H9 (cell line): Measurements from ENCODE around the gene ZNF638. TPM values are rescaled to one million over a fixed set of nuclear protein-coding genes. Genes with fewer than 3 reads are reported as not detected.

ENCODE experiments used
- DNase-seq: peaks from one replicate; pipeline ENCODE4 v3.0.0-alpha.2; 2017
- H2AFZ ChIP-seq: one replicate; pipeline ENCODE4 v1.6.1; 2013; ENCODE audit warnings: mild to moderate bottlenecking, low read length, control low read depth, moderate library complexity
- H2AK5ac ChIP-seq: 2 replicates; pipeline ENCODE4 v1.6.1; 2013; ENCODE audit warnings: low read length, control low read depth, mixed read lengths; ENCODE audit not compliant: insufficient read length
- H2BK120ac ChIP-seq: one replicate; pipeline ENCODE4 v1.6.1; 2013; ENCODE audit warnings: low read depth, mild to moderate bottlenecking, low read length, control low read depth, inconsistent platforms; ENCODE audit not compliant: poor library complexity, severe bottlenecking
- H2BK12ac ChIP-seq: 2 replicates; pipeline ENCODE4 v1.6.1; 2013; ENCODE audit warnings: low read length, control low read depth, mixed read lengths, low read depth; ENCODE audit not compliant: insufficient read length
- H2BK15ac ChIP-seq: 2 replicates; pipeline ENCODE4 v1.6.1; 2013; ENCODE audit warnings: low read depth, low read length, control low read depth
- H2BK20ac ChIP-seq: one replicate; pipeline ENCODE4 v1.6.1; 2013; ENCODE audit warnings: low read depth, mild to moderate bottlenecking, low read length, control low read depth, inconsistent platforms; ENCODE audit not compliant: poor library complexity, severe bottlenecking
- H2BK5ac ChIP-seq: 2 replicates; pipeline ENCODE4 v1.6.1; 2013; ENCODE audit warnings: low read length, control low read depth, mixed read lengths; ENCODE audit not compliant: insufficient read length
- H3K14ac ChIP-seq: 2 replicates; pipeline ENCODE4 v1.6.1; 2013; ENCODE audit warnings: low read length, control low read depth; ENCODE audit not compliant: insufficient read depth
- H3K18ac ChIP-seq: 2 replicates; pipeline ENCODE4 v1.6.1; 2013; ENCODE audit warnings: low read depth, mild to moderate bottlenecking, mixed read lengths, low read length, control low read depth; ENCODE audit not compliant: insufficient read length
- H3K23ac ChIP-seq: 2 replicates; pipeline ENCODE4 v1.6.1; 2013; ENCODE audit warnings: low read length, control low read depth, mixed read lengths, low read depth; ENCODE audit not compliant: insufficient read length
- H3K23me2 ChIP-seq: 2 replicates; pipeline ENCODE4 v1.6.1; 2013; ENCODE audit warnings: low read depth, mild to moderate bottlenecking, mixed read lengths, low read length, control low read depth; ENCODE audit not compliant: insufficient read length, poor library complexity, severe bottlenecking
- H3K27ac ChIP-seq: 2 replicates; pipeline ENCODE4 v1.5.1; 2013; ENCODE audit warnings: low read length, control low read depth, mixed read lengths, low read depth; ENCODE audit not compliant: insufficient read length
- H3K27me3 ChIP-seq: 2 replicates; pipeline ENCODE4 v1.6.1; 2013; ENCODE audit warnings: low read length, control low read depth, inconsistent platforms; ENCODE audit not compliant: insufficient read depth
- H3K4ac ChIP-seq: 2 replicates; pipeline ENCODE4 v1.6.1; 2013; ENCODE audit warnings: low read depth, mild to moderate bottlenecking, control low read depth, inconsistent platforms, low read length, moderate library complexity
- H3K4me1 ChIP-seq: 2 replicates; pipeline ENCODE4 v1.6.1; 2013; ENCODE audit warnings: low read length, control low read depth, inconsistent platforms; ENCODE audit not compliant: insufficient read depth
- H3K4me2 ChIP-seq: 2 replicates; pipeline ENCODE4 v1.6.1; 2013; ENCODE audit warnings: low read length, control low read depth, mixed read lengths; ENCODE audit not compliant: insufficient read length, insufficient read depth
- H3K56ac ChIP-seq: 2 replicates; pipeline ENCODE4 v1.6.1; 2013; ENCODE audit warnings: low read depth, mild to moderate bottlenecking, mixed read lengths, low read length, control low read depth; ENCODE audit not compliant: insufficient read length
- H3K79me1 ChIP-seq: 2 replicates; pipeline ENCODE4 v1.6.1; 2013; ENCODE audit warnings: low read depth, mild to moderate bottlenecking, moderate library complexity, low read length, control low read depth, inconsistent platforms; ENCODE audit not compliant: insufficient read depth, poor library complexity, severe bottlenecking
- H3K79me2 ChIP-seq: 2 replicates; pipeline ENCODE4 v1.6.1; 2013; ENCODE audit warnings: low read length, control low read depth, inconsistent platforms; ENCODE audit not compliant: insufficient read depth
- H3K9ac ChIP-seq: 2 replicates; pipeline ENCODE4 v1.6.1; 2013; ENCODE audit warnings: low read length, control low read depth, mixed read lengths; ENCODE audit not compliant: insufficient read length; ENCODE audit errors: extremely low read depth
- H3K9me3 ChIP-seq: one replicate; pipeline ENCODE4 v1.6.1; 2013; ENCODE audit warnings: low read depth, low read length, inconsistent platforms; ENCODE audit not compliant: control insufficient read depth
- H3T11ph ChIP-seq: one replicate; pipeline ENCODE4 v1.6.1; 2013; ENCODE audit warnings: mild to moderate bottlenecking, low read length, control low read depth, inconsistent platforms
- H4K20me1 ChIP-seq: one replicate; pipeline ENCODE4 v1.6.1; 2013; ENCODE audit not compliant: control insufficient read depth, insufficient read length, insufficient read depth
- H4K5ac ChIP-seq: 2 replicates; pipeline ENCODE4 v1.6.1; 2013; ENCODE audit warnings: low read depth, mild to moderate bottlenecking, mixed read lengths, low read length, control low read depth; ENCODE audit not compliant: insufficient read length
- H4K8ac ChIP-seq: replicated peaks from 2 replicates; pipeline ENCODE4 v1.6.1; 2013; ENCODE audit warnings: low read length, control low read depth, mixed read lengths, low read depth; ENCODE audit not compliant: insufficient read length
- H4K91ac ChIP-seq: 2 replicates; pipeline ENCODE4 v1.6.1; 2013; ENCODE audit warnings: low read depth, mild to moderate bottlenecking, moderate library complexity, mixed read lengths, low read length, control low read depth; ENCODE audit not compliant: insufficient read length
- H3K27ac Mint-ChIP-seq, 3 experiments: 2 replicates in 2 of 3; 3 replicates in 1 of 3; pipeline ENCODE4 v1.8.0; 2020 to 2021; ENCODE audit warnings: mixed read lengths in 3 of 3, mild to moderate bottlenecking in 1 of 3, moderate library complexity in 1 of 3
- H3K27me3 Mint-ChIP-seq: 2 replicates; pipeline ENCODE4 v1.8.0; 2021; ENCODE audit warnings: low read depth, mild to moderate bottlenecking, moderate library complexity, mixed read lengths
- H3K36me3 Mint-ChIP-seq, 3 experiments: 2 replicates in 2 of 3; 3 replicates in 1 of 3; pipeline ENCODE4 v1.8.0; 2020 to 2021; ENCODE audit warnings: low read depth in 3 of 3, mixed read lengths in 3 of 3; ENCODE audit not compliant: insufficient read depth in 1 of 3
- H3K4me1 Mint-ChIP-seq, 2 experiments: 2 replicates each; pipeline ENCODE4 v1.8.0; 2020; ENCODE audit warnings: mixed read lengths in 2 of 2
- H3K4me3 Mint-ChIP-seq, 2 experiments: 2 replicates in 1 of 2; 3 replicates in 1 of 2; pipeline ENCODE4 v1.8.0; 2020 to 2021; ENCODE audit warnings: mild to moderate bottlenecking in 2 of 2, mixed read lengths in 2 of 2, moderate library complexity in 1 of 2
- H3K9me3 Mint-ChIP-seq, 2 experiments: 2 replicates in 1 of 2; 3 replicates in 1 of 2; pipeline ENCODE4 v1.8.0; 2020; ENCODE audit warnings: mild to moderate bottlenecking in 2 of 2, mixed read lengths in 2 of 2, moderate library complexity in 1 of 2
- WGBS: extraction: QIAGEN DNeasy Blood & Tissue Kit; methylation state at CpG from one replicate; pipeline ENCODE4 v1.1.7; 2013; ENCODE audit warnings: missing lambda C conversion rate, low lambda C conversion rate, mixed read lengths; ENCODE audit not compliant: insufficient read length; ENCODE audit errors: extremely low coverage; 5-methylcytosine and 5-hydroxymethylcytosine counted together
- total RNA-seq: library from RNA; stranded (reverse); gene quantifications from 2 replicates; pipeline ENCODE4 v1.2.1, GENCODE V29; 2021
- TF ChIP-seq, protein P1 (sequence below): fragments of 200-600 bp; sonication (generic); conservative IDR thresholded peaks from 3 replicates; pipeline ENCODE4 v1.8.0; 2021; ENCODE audit warnings: antibody characterized with exemption, mild to moderate bottlenecking

Gene ZNF638
- total RNA-seq, 1 experiment from 2014 or later = 146 TPM

- Histone ChIP-seq H4K20me1 (no peaks in the 10 kb centered on the region), H2BK120ac (no peak overlapping the region), H3K27me3 (no peaks in the 10 kb centered on the region), H3K23ac (no peak overlapping the region), H2BK20ac (no peak overlapping the region), H3T11ph (no peak overlapping the region), H3K18ac (no peak overlapping the region), H3K4me1 (no peaks in the 10 kb centered on the region), H4K8ac (no peak overlapping the region), H4K5ac (no peak overlapping the region), H3K9ac (no peak overlapping the region), H4K91ac (no peak overlapping the region), H2BK12ac (no peak overlapping the region), H2BK15ac (no peak overlapping the region), H2BK5ac (no peak overlapping the region), H3K56ac (no peak overlapping the region), H3K79me1 (no peaks in the 10 kb centered on the region), H3K23me2 (no peaks in the 10 kb centered on the region), H3K79me2 (no peaks in the 10 kb centered on the region), H2AK5ac (no peak overlapping the region), H3K9me3 (no peaks in the 10 kb centered on the region), H3K4ac (no peak overlapping the region), H3K27ac (no peak overlapping the region), H2AFZ (no peak overlapping the region), H3K14ac (no peak overlapping the region), H3K4me2 (no peak overlapping the region)
- Mint-ChIP-seq H3K4me3 (no peak overlapping the region), H3K36me3 (no peaks in the 10 kb centered on the region; a peak in 1 of 7 replicates), H3K4me1 (peaks cover 20 to 21% of the 10 kb centered on the region in 2 experiments), H3K27ac (no peak overlapping the region), H3K9me3 (no peaks in the 10 kb centered on the region), H3K27me3 (peaks cover 15% of the 10 kb centered on the region)
- no CpG with 5 or more reads among the region's 5 CpGs for WGBS
- no peak for DNase-seq
- TF ChIP-seq, protein P1, sequence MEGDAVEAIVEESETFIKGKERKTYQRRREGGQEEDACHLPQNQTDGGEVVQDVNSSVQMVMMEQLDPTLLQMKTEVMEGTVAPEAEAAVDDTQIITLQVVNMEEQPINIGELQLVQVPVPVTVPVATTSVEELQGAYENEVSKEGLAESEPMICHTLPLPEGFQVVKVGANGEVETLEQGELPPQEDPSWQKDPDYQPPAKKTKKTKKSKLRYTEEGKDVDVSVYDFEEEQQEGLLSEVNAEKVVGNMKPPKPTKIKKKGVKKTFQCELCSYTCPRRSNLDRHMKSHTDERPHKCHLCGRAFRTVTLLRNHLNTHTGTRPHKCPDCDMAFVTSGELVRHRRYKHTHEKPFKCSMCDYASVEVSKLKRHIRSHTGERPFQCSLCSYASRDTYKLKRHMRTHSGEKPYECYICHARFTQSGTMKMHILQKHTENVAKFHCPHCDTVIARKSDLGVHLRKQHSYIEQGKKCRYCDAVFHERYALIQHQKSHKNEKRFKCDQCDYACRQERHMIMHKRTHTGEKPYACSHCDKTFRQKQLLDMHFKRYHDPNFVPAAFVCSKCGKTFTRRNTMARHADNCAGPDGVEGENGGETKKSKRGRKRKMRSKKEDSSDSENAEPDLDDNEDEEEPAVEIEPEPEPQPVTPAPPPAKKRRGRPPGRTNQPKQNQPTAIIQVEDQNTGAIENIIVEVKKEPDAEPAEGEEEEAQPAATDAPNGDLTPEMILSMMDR = no peak
These were observed 142.6 kb downstream of the ZNF638 start for GRCh38 chr2:71474116-71474743.
